Fibroblast of skin of right quadriceps (primary cell): ENCODE measurements around the gene CHPF.
A peak's percentile ranks its signal among the peaks of the same experiment; 100 is the strongest.

ENCODE experiments used
- DNase-seq: peaks from one replicate; pipeline ENCODE4 v3.0.0-alpha.2; 2013

The CHPF gene

GRCh38 chr2:219551441-219552381 lies 8.1 kb upstream of the CHPF start:
- no peak for DNase-seq

- no peak for DNase-seq
Measured at GRCh38 chr2:219549619-219550018, 6.0 kb upstream of the CHPF start.

- DNase-seq: no peak
Measured at GRCh38 chr2:219548990-219549389, 5.4 kb upstream of the CHPF start.

- DNase-seq: no peak
Measured at GRCh38 chr2:219547621-219548020, 4.0 kb upstream of the CHPF start.

GRCh38 chr2:219545943-219546352 lies 2.3 kb upstream of the CHPF start:
- DNase-seq: no peak

- no peak for DNase-seq
Measured at GRCh38 chr2:219545295-219545942, 1.8 kb upstream of the CHPF start.

- no peak for DNase-seq
Measured at GRCh38 chr2:219544567-219544966, 958 bp upstream of the CHPF start.

GRCh38 chr2:219542931-219543595 lies 546 bp downstream of the CHPF start:
- DNase-seq: no peak

GRCh38 chr2:219541611-219542180 lies 1.9 kb downstream of the CHPF start:
- DNase-seq: peak; percentile 61

- DNase-seq: no peak
Measured at GRCh38 chr2:219540784-219541504, 2.7 kb downstream of the CHPF start.

GRCh38 chr2:219539926-219540678 lies 3.5 kb downstream of the CHPF start:
- no peak for DNase-seq

- DNase-seq: no peak
Measured at GRCh38 chr2:219538956-219539788, 4.4 kb downstream of the CHPF start.

- DNase-seq: peak; percentile 22
Measured at GRCh38 chr2:219538504-219538951, 5.1 kb downstream of the CHPF start.

GRCh38 chr2:219537657-219538488 lies 5.7 kb downstream of the CHPF start:
- DNase-seq: no peak

GRCh38 chr2:219536967-219537366 lies 6.6 kb downstream of the CHPF start:
- no peak for DNase-seq

GRCh38 chr2:219536425-219536824 lies 7.2 kb downstream of the CHPF start:
- DNase-seq: no peak

- DNase-seq: no peak
Measured at GRCh38 chr2:219533930-219534661, 9.5 kb downstream of the CHPF start.

- DNase-seq: no peak
Measured at GRCh38 chr2:219532378-219532649, 11.3 kb downstream of the CHPF start.

- no peak for DNase-seq
Measured at GRCh38 chr2:219531639-219532377, 11.8 kb downstream of the CHPF start.
